ENCODE data around the gene FOXP3.
"Not testable (repeated sequence)": the region's sequence is repeated elsewhere in the genome, so short reads cannot be mapped to it uniquely, and the experiment has no call there.

Gene FOXP3

DNA sequence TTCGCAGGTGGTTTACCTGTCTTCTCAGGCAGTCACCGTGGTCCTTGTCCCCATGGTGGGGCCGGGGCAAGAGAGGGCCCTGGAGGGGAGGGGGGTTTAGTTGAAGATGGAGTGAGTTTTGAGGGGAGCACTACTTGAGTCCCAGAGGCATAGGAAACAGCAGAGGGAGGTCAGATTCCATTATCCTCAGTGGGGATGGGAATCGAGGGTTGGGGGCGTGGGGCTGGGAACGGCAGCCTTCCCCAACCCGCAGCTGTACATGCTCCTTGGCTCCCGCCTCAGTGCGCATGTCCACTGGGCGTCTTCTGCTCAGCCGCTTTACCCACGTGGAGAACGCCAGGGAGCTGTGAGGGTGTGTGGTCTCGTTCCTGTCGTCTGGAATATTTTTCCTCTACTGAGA, 38.8 kb upstream of the FOXP3 start, which contains the start of gene GAGE10:
Gene GAGE10 (plus strand): TSS at position 301 of the 400 bp plus-strand sequence. CDS start 1,214 bp downstream, outside the sequence.
- Histone ChIP-seq H3K4me1 (no peaks in the 10 kb centered on the region), H3K4me3 (ENCODE audit: low read depth, low read length) (no peak within 1 kb of the TSS), H3K27me3 (no peaks in the 10 kb centered on the region), H3K9me3 (no peaks in the 10 kb centered on the region), H3K36me3 (no peaks in the 10 kb centered on the region)
- TF ChIP-seq, protein P1, sequence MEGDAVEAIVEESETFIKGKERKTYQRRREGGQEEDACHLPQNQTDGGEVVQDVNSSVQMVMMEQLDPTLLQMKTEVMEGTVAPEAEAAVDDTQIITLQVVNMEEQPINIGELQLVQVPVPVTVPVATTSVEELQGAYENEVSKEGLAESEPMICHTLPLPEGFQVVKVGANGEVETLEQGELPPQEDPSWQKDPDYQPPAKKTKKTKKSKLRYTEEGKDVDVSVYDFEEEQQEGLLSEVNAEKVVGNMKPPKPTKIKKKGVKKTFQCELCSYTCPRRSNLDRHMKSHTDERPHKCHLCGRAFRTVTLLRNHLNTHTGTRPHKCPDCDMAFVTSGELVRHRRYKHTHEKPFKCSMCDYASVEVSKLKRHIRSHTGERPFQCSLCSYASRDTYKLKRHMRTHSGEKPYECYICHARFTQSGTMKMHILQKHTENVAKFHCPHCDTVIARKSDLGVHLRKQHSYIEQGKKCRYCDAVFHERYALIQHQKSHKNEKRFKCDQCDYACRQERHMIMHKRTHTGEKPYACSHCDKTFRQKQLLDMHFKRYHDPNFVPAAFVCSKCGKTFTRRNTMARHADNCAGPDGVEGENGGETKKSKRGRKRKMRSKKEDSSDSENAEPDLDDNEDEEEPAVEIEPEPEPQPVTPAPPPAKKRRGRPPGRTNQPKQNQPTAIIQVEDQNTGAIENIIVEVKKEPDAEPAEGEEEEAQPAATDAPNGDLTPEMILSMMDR (IDR thresholded peaks at IDR 0.05; ENCODE audit: low read depth, low read length), result no peak
- no peak for DNase-seq

DNA sequence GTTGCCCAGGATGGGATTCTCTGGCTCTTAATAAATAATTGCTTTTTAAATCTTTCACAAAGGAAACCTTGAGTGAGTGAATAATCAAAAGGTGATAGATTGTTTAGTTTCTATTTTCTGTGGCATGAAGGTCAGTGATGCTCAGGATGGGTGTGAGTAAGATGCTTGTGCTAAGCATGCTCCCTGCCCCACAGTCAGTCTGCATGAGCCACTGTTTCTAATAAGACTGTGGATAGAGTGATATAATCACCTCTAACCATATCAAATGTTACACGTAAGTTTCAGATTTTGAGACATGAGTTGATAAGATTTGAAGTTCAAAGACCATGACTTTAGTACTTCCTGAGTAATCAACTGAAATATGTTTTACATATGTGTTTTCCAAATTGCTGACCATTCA, 36.2 kb upstream of the FOXP3 start:
- Histone ChIP-seq H3K9me3 (no peaks in the 10 kb centered on the region), H3K27me3 (no peaks in the 10 kb centered on the region), H3K36me3 (no peaks in the 10 kb centered on the region), H3K4me3 (ENCODE audit: low read depth, low read length) (no peak overlapping the region), H3K4me1 (no peaks in the 10 kb centered on the region)
- no peak for DNase-seq
- TF ChIP-seq, protein P1 (IDR thresholded peaks at IDR 0.05; ENCODE audit: low read depth, low read length), result no peak

DNA sequence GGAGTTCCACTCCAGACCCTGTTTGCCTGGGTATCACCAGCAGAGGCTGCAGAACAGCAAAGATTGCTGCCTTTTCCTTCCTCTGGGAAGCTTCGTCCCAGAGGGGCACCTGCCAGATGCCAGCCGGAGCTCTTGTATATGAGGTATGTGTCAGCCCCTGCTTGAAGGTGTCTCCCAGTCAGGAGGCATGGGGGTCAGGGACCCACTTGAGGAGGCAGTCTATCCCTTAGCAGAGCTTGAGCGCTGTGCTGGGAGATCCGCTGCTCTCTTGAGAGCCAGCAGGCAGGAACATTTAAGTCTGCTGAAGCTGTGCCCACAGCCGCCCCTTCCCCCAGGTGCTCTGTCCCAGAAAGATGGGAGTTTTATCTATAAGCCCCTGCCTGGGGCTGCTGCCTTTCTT, 34.8 kb upstream of the FOXP3 start:
- H3K27me3 ChIP-seq; H3K36me3 ChIP-seq; H3K4me3 ChIP-seq (ENCODE audit: low read depth, low read length); DNase-seq; H3K9me3 ChIP-seq; H3K4me1 ChIP-seq: not testable (repeated sequence)

DNA sequence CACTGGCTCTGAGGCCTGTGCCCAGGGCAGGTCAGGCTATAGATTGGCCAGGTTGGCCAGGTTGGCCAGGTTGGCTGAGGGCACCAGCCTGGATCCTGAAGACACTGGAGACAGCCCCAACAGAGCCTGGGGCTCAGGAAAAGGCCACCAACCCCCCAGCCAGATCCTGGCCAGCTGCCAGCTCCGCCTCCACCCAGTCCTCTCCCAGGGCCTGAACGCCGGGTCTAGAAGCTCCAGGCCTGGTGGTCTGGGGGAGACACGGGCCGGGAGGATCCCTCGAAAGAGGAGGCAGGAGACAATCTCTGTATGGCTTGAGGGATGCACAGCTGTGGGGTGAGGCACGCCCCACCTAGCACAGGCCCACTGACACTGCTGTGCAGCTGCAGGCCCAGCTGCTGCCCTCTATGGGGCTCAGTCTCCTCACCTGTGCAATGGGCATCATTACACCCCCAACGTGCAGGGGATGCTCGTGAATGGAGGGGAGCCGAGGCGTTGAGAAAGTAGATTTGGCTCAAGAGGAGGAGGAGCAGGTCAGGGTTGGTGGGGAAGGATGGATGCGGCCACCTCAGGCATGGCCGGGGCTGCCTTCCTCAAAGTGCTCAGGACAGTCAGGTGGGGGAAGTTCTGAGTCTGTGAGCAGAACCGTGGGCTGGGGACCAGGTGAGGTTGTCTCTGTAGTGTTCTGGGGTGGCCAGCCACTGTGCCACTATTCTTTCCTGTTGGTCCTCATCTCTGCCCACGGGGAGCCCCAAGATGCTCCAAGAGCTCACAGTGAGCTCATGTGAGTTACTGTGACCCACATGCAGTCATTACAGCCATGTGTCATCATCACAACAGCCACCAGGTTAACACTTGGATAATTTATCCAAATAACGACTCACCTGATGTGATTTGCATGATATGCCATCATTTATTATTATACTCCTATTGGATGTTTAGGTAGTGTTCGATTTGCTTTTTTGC, 28.2 kb upstream of the FOXP3 start:
- no peak for DNase-seq
- Histone ChIP-seq H3K36me3 (no peaks in the 10 kb centered on the region), H3K27me3 (no peaks in the 10 kb centered on the region), H3K4me1 (no peaks in the 10 kb centered on the region), H3K4me3 (ENCODE audit: low read depth, low read length) (no peak overlapping the region), H3K9me3 (no peaks in the 10 kb centered on the region)
- TF ChIP-seq, protein P1 (IDR thresholded peaks at IDR 0.05; ENCODE audit: low read depth, low read length), result no peak

DNA sequence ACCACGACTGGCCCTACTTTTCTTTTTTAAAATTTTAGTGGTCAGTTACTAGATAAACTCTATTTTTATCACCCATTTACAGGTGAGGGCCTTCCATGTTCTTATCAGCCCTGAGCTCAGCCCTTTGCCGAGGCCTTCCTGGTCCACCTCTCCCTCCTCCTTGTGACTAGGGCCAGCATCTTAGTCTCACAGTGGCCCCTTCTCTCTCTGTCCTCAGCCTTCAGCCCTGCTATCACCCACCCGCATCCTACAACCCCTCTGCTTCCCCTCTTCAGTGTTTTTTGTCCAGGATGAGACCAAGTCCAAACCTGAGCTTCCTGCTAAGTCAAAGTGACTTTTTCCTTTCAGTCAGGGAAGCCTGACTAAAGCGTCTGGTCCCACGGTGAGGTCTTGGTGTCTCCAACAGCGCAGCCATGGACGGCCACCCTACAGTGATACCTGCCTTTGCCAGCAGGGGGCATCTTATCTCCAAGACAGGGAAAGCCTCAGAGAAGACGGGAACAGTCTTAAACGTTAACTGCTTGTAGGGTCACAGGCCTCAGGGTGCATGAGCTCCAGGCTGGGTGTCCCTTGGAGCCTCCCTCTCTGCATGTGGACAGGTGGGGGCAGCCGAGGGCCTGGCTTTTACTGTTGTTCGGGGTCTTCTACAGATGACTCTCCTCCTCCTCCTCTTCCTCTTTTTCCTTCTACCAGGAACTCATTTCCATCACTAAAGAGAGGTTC, 27.3 kb upstream of the FOXP3 start:
- Histone ChIP-seq H3K4me3 (ENCODE audit: low read depth, low read length) (no peak overlapping the region), H3K27me3 (no peaks in the 10 kb centered on the region), H3K36me3 (no peaks in the 10 kb centered on the region), H3K4me1 (no peaks in the 10 kb centered on the region), H3K9me3 (no peaks in the 10 kb centered on the region)
- TF ChIP-seq, protein P1 (IDR thresholded peaks at IDR 0.05; ENCODE audit: low read depth, low read length), result peak; percentile 65
- DNase-seq, result peak; percentile 60

DNA sequence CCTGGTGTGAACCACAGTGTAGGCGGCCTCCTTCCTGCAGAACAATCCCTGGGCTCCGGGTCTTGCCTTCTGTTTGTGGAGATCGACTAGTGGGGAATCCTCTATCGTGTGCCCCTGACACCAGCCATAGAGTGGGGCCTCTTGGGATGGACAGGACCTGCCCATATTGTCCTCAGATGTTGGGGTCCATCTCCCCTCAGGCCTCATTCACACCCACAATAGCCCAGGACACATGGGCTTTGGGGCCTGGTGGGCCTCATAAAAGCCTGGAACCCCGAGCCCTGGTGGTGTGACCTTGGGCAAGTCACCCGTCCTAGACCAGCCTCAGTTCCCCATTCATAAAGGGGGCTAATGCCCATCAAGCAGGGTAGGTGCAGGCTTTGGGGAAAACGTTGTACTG, 25.7 kb upstream of the FOXP3 start:
- no peak overlapping the region for H3K4me3 ChIP-seq (ENCODE audit: low read depth, low read length)
- no peak for DNase-seq
- H3K36me3 ChIP-seq, result no peaks in the 10 kb centered on the region
- no peaks in the 10 kb centered on the region for H3K4me1 ChIP-seq
- H3K27me3 ChIP-seq, result no peaks in the 10 kb centered on the region
- no peaks in the 10 kb centered on the region for H3K9me3 ChIP-seq
- TF ChIP-seq, protein P1 (IDR thresholded peaks at IDR 0.05; ENCODE audit: low read depth, low read length), result no peak
